H9 (cell line): ENCODE results near the gene LACTB. TPM values are rescaled to one million over a fixed set of nuclear protein-coding genes. Genes with fewer than 3 reads are reported as not detected.
A peak's percentile ranks its signal among the peaks of the same experiment; 100 is the strongest.

ENCODE experiments used
- DNase-seq: peaks from one replicate; pipeline ENCODE4 v3.0.0-alpha.2; 2017
- H2AFZ ChIP-seq: one replicate; pipeline ENCODE4 v1.6.1; 2013; ENCODE audit warnings: mild to moderate bottlenecking, low read length, control low read depth, moderate library complexity
- H2AK5ac ChIP-seq: 2 replicates; pipeline ENCODE4 v1.6.1; 2013; ENCODE audit warnings: low read length, control low read depth, mixed read lengths; ENCODE audit not compliant: insufficient read length
- H2BK120ac ChIP-seq: one replicate; pipeline ENCODE4 v1.6.1; 2013; ENCODE audit warnings: low read depth, mild to moderate bottlenecking, low read length, control low read depth, inconsistent platforms; ENCODE audit not compliant: poor library complexity, severe bottlenecking
- H2BK12ac ChIP-seq: 2 replicates; pipeline ENCODE4 v1.6.1; 2013; ENCODE audit warnings: low read length, control low read depth, mixed read lengths, low read depth; ENCODE audit not compliant: insufficient read length
- H2BK15ac ChIP-seq: 2 replicates; pipeline ENCODE4 v1.6.1; 2013; ENCODE audit warnings: low read depth, low read length, control low read depth
- H2BK20ac ChIP-seq: one replicate; pipeline ENCODE4 v1.6.1; 2013; ENCODE audit warnings: low read depth, mild to moderate bottlenecking, low read length, control low read depth, inconsistent platforms; ENCODE audit not compliant: poor library complexity, severe bottlenecking
- H2BK5ac ChIP-seq: 2 replicates; pipeline ENCODE4 v1.6.1; 2013; ENCODE audit warnings: low read length, control low read depth, mixed read lengths; ENCODE audit not compliant: insufficient read length
- H3K14ac ChIP-seq: 2 replicates; pipeline ENCODE4 v1.6.1; 2013; ENCODE audit warnings: low read length, control low read depth; ENCODE audit not compliant: insufficient read depth
- H3K18ac ChIP-seq: 2 replicates; pipeline ENCODE4 v1.6.1; 2013; ENCODE audit warnings: low read depth, mild to moderate bottlenecking, mixed read lengths, low read length, control low read depth; ENCODE audit not compliant: insufficient read length
- H3K23ac ChIP-seq: 2 replicates; pipeline ENCODE4 v1.6.1; 2013; ENCODE audit warnings: low read length, control low read depth, mixed read lengths, low read depth; ENCODE audit not compliant: insufficient read length
- H3K23me2 ChIP-seq: 2 replicates; pipeline ENCODE4 v1.6.1; 2013; ENCODE audit warnings: low read depth, mild to moderate bottlenecking, mixed read lengths, low read length, control low read depth; ENCODE audit not compliant: insufficient read length, poor library complexity, severe bottlenecking
- H3K27ac ChIP-seq: 2 replicates; pipeline ENCODE4 v1.5.1; 2013; ENCODE audit warnings: low read length, control low read depth, mixed read lengths, low read depth; ENCODE audit not compliant: insufficient read length
- H3K27me3 ChIP-seq: 2 replicates; pipeline ENCODE4 v1.6.1; 2013; ENCODE audit warnings: low read length, control low read depth, inconsistent platforms; ENCODE audit not compliant: insufficient read depth
- H3K4ac ChIP-seq: 2 replicates; pipeline ENCODE4 v1.6.1; 2013; ENCODE audit warnings: low read depth, mild to moderate bottlenecking, control low read depth, inconsistent platforms, low read length, moderate library complexity
- H3K4me1 ChIP-seq: 2 replicates; pipeline ENCODE4 v1.6.1; 2013; ENCODE audit warnings: low read length, control low read depth, inconsistent platforms; ENCODE audit not compliant: insufficient read depth
- H3K4me2 ChIP-seq: 2 replicates; pipeline ENCODE4 v1.6.1; 2013; ENCODE audit warnings: low read length, control low read depth, mixed read lengths; ENCODE audit not compliant: insufficient read length, insufficient read depth
- H3K56ac ChIP-seq: 2 replicates; pipeline ENCODE4 v1.6.1; 2013; ENCODE audit warnings: low read depth, mild to moderate bottlenecking, mixed read lengths, low read length, control low read depth; ENCODE audit not compliant: insufficient read length
- H3K79me1 ChIP-seq: 2 replicates; pipeline ENCODE4 v1.6.1; 2013; ENCODE audit warnings: low read depth, mild to moderate bottlenecking, moderate library complexity, low read length, control low read depth, inconsistent platforms; ENCODE audit not compliant: insufficient read depth, poor library complexity, severe bottlenecking
- H3K79me2 ChIP-seq: 2 replicates; pipeline ENCODE4 v1.6.1; 2013; ENCODE audit warnings: low read length, control low read depth, inconsistent platforms; ENCODE audit not compliant: insufficient read depth
- H3K9ac ChIP-seq: 2 replicates; pipeline ENCODE4 v1.6.1; 2013; ENCODE audit warnings: low read length, control low read depth, mixed read lengths; ENCODE audit not compliant: insufficient read length; ENCODE audit errors: extremely low read depth
- H3K9me3 ChIP-seq: one replicate; pipeline ENCODE4 v1.6.1; 2013; ENCODE audit warnings: low read depth, low read length, inconsistent platforms; ENCODE audit not compliant: control insufficient read depth
- H3T11ph ChIP-seq: one replicate; pipeline ENCODE4 v1.6.1; 2013; ENCODE audit warnings: mild to moderate bottlenecking, low read length, control low read depth, inconsistent platforms
- H4K20me1 ChIP-seq: one replicate; pipeline ENCODE4 v1.6.1; 2013; ENCODE audit not compliant: control insufficient read depth, insufficient read length, insufficient read depth
- H4K5ac ChIP-seq: 2 replicates; pipeline ENCODE4 v1.6.1; 2013; ENCODE audit warnings: low read depth, mild to moderate bottlenecking, mixed read lengths, low read length, control low read depth; ENCODE audit not compliant: insufficient read length
- H4K8ac ChIP-seq: replicated peaks from 2 replicates; pipeline ENCODE4 v1.6.1; 2013; ENCODE audit warnings: low read length, control low read depth, mixed read lengths, low read depth; ENCODE audit not compliant: insufficient read length
- H4K91ac ChIP-seq: 2 replicates; pipeline ENCODE4 v1.6.1; 2013; ENCODE audit warnings: low read depth, mild to moderate bottlenecking, moderate library complexity, mixed read lengths, low read length, control low read depth; ENCODE audit not compliant: insufficient read length
- H3K27ac Mint-ChIP-seq, 3 experiments: 2 replicates in 2 of 3; 3 replicates in 1 of 3; pipeline ENCODE4 v1.8.0; 2020 to 2021; ENCODE audit warnings: mixed read lengths in 3 of 3, mild to moderate bottlenecking in 1 of 3, moderate library complexity in 1 of 3
- H3K27me3 Mint-ChIP-seq: 2 replicates; pipeline ENCODE4 v1.8.0; 2021; ENCODE audit warnings: low read depth, mild to moderate bottlenecking, moderate library complexity, mixed read lengths
- H3K36me3 Mint-ChIP-seq, 3 experiments: 2 replicates in 2 of 3; 3 replicates in 1 of 3; pipeline ENCODE4 v1.8.0; 2020 to 2021; ENCODE audit warnings: low read depth in 3 of 3, mixed read lengths in 3 of 3; ENCODE audit not compliant: insufficient read depth in 1 of 3
- H3K4me1 Mint-ChIP-seq, 2 experiments: 2 replicates each; pipeline ENCODE4 v1.8.0; 2020; ENCODE audit warnings: mixed read lengths in 2 of 2
- H3K4me3 Mint-ChIP-seq, 2 experiments: 2 replicates in 1 of 2; 3 replicates in 1 of 2; pipeline ENCODE4 v1.8.0; 2020 to 2021; ENCODE audit warnings: mild to moderate bottlenecking in 2 of 2, mixed read lengths in 2 of 2, moderate library complexity in 1 of 2
- H3K9me3 Mint-ChIP-seq, 2 experiments: 2 replicates in 1 of 2; 3 replicates in 1 of 2; pipeline ENCODE4 v1.8.0; 2020; ENCODE audit warnings: mild to moderate bottlenecking in 2 of 2, mixed read lengths in 2 of 2, moderate library complexity in 1 of 2
- WGBS: extraction: QIAGEN DNeasy Blood & Tissue Kit; methylation state at CpG from one replicate; pipeline ENCODE4 v1.1.7; 2013; ENCODE audit warnings: missing lambda C conversion rate, low lambda C conversion rate, mixed read lengths; ENCODE audit not compliant: insufficient read length; ENCODE audit errors: extremely low coverage; 5-methylcytosine and 5-hydroxymethylcytosine counted together
- total RNA-seq: library from RNA; stranded (reverse); gene quantifications from 2 replicates; pipeline ENCODE4 v1.2.1, GENCODE V29; 2021
- TF ChIP-seq, protein P1 (sequence below): fragments of 200-600 bp; sonication (generic); conservative IDR thresholded peaks from 3 replicates; pipeline ENCODE4 v1.8.0; 2021; ENCODE audit warnings: antibody characterized with exemption, mild to moderate bottlenecking

LACTB gene
- total RNA-seq, 1 experiment from 2014 or later, result 10.3 TPM

GRCh38 chr15:63157118-63157843 is 35.6 kb downstream of the LACTB start, which contains the start of gene RPS27L:
Gene RPS27L, minus strand, starts transcription at chr15:63157477. Its CDS starts 72 bp downstream, at chr15:63157405.
- Histone ChIP-seq H3K27me3 (no peaks in the 10 kb centered on the region), H4K5ac (no peak within 1 kb of the TSS), H3K18ac (peak within 1 kb of the TSS; percentile 92), H3K9ac (peak within 1 kb of the TSS; percentile 72), H2BK20ac (no peak within 1 kb of the TSS), H2AFZ (no peak within 1 kb of the TSS), H2BK12ac (no peak within 1 kb of the TSS), H3K27ac (peak within 1 kb of the TSS; percentile 26), H4K8ac (no peak within 1 kb of the TSS), H2BK15ac (no peak within 1 kb of the TSS), H3K4me1 (no peaks in the 10 kb centered on the region), H3K4me2 (peak within 1 kb of the TSS; percentile 95), H3K23ac (no peak within 1 kb of the TSS), H3K9me3 (no peaks in the 10 kb centered on the region), H2BK5ac (no peak within 1 kb of the TSS), H3K4ac (no peak within 1 kb of the TSS), H3K56ac (no peak within 1 kb of the TSS), H2BK120ac (no peak within 1 kb of the TSS), H2AK5ac (no peak within 1 kb of the TSS), H4K91ac (no peak within 1 kb of the TSS), H4K20me1 (no peaks in the 10 kb centered on the region), H3K79me1 (no peaks in the 10 kb centered on the region), H3K14ac (peak within 1 kb of the TSS; percentile 96), H3K23me2 (peaks cover 5% of the 10 kb centered on the region), H3T11ph (no peak within 1 kb of the TSS), H3K79me2 (no peaks in the 10 kb centered on the region)
- H3K36me3 Mint-ChIP-seq, result peaks cover 0 to 21% (median 21%) of the 10 kb centered on the region in 3 experiments; a peak in 5 of 7 replicates
- TF ChIP-seq, protein P1, sequence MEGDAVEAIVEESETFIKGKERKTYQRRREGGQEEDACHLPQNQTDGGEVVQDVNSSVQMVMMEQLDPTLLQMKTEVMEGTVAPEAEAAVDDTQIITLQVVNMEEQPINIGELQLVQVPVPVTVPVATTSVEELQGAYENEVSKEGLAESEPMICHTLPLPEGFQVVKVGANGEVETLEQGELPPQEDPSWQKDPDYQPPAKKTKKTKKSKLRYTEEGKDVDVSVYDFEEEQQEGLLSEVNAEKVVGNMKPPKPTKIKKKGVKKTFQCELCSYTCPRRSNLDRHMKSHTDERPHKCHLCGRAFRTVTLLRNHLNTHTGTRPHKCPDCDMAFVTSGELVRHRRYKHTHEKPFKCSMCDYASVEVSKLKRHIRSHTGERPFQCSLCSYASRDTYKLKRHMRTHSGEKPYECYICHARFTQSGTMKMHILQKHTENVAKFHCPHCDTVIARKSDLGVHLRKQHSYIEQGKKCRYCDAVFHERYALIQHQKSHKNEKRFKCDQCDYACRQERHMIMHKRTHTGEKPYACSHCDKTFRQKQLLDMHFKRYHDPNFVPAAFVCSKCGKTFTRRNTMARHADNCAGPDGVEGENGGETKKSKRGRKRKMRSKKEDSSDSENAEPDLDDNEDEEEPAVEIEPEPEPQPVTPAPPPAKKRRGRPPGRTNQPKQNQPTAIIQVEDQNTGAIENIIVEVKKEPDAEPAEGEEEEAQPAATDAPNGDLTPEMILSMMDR, result no peak
- WGBS, result no CpG with 5 or more reads among the region's 60 CpGs
- no peaks in the 10 kb centered on the region for H3K27me3 Mint-ChIP-seq
- H3K9me3 Mint-ChIP-seq, result no peaks in the 10 kb centered on the region
- peak within 1 kb of the TSS; percentile 96 to 98 for H3K4me3 Mint-ChIP-seq
- peak within 1 kb of the TSS; percentile 89 to 98 (median 96) for H3K27ac Mint-ChIP-seq
- peak; percentile 95 for DNase-seq
- peaks cover 8 to 12% of the 10 kb centered on the region in 2 experiments for H3K4me1 Mint-ChIP-seq
